Effector memory CD4-positive, alpha-beta T cell (primary cell): ENCODE measurements around the gene CD28.

Experiments used
- DNase-seq, 3 donors: peaks; one replicate each; pipeline ENCODE4 v3.0.0-alpha.2; 2020
- H3K27ac ChIP-seq: 2 replicates; pipeline ENCODE4 v1.7.0; 2013; ENCODE audit warnings: mild to moderate bottlenecking, low read length, moderate library complexity; ENCODE audit not compliant: insufficient read depth, poor library complexity, severe bottlenecking
- H3K27me3 ChIP-seq: replicated peaks from 2 replicates; pipeline ENCODE4 v1.7.0; 2013; ENCODE audit warnings: mild to moderate bottlenecking, low read length; ENCODE audit not compliant: insufficient read depth, control insufficient read depth, poor library complexity, severe bottlenecking
- H3K36me3 ChIP-seq: 2 replicates; pipeline ENCODE4 v1.7.0; 2013; ENCODE audit warnings: mild to moderate bottlenecking, low read length, moderate library complexity; ENCODE audit not compliant: control insufficient read depth, insufficient read depth
- H3K4me1 ChIP-seq: 2 replicates; pipeline ENCODE4 v1.7.0; 2013; ENCODE audit warnings: low read length, mild to moderate bottlenecking; ENCODE audit not compliant: control insufficient read depth, insufficient read depth, poor library complexity, severe bottlenecking
- H3K4me3 ChIP-seq: 2 replicates; pipeline ENCODE4 v1.7.0; 2013; ENCODE audit warnings: low read length, low read depth, mild to moderate bottlenecking; ENCODE audit not compliant: insufficient read depth, poor library complexity, severe bottlenecking
- H3K9me3 ChIP-seq: 2 replicates; pipeline ENCODE4 v1.7.0; 2013; ENCODE audit warnings: mild to moderate bottlenecking, low read length, moderate library complexity; ENCODE audit not compliant: control insufficient read depth

The CD28 gene

DNA sequence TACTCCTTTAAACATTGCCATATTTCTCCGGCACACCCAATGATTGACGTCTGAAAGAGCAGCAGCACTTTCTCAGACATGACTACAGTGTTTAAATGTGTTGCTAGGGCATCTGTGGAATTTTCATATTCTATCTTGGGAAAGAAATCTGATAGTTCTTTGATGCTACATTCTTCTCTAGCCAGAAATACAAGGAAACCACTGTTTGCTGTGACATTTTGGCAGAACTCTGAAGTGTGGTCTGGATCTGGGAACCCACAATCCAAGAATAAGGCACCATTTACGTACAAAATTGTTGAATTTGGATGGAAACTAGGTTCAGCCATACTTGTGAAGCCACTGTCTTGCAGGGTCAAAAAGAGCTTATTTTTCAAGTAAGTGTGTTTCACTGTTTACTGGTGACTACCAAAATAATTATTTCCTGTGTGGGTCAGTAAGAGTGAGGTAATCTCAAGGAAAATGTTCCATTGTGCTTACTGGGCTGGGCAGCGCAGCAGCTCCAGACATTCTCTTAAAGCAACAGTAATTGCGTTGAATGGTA, 21.3 kb upstream of the CD28 start:
- H3K4me1 ChIP-seq, result no peaks in the 10 kb centered on the region
- no peak for DNase-seq

DNA sequence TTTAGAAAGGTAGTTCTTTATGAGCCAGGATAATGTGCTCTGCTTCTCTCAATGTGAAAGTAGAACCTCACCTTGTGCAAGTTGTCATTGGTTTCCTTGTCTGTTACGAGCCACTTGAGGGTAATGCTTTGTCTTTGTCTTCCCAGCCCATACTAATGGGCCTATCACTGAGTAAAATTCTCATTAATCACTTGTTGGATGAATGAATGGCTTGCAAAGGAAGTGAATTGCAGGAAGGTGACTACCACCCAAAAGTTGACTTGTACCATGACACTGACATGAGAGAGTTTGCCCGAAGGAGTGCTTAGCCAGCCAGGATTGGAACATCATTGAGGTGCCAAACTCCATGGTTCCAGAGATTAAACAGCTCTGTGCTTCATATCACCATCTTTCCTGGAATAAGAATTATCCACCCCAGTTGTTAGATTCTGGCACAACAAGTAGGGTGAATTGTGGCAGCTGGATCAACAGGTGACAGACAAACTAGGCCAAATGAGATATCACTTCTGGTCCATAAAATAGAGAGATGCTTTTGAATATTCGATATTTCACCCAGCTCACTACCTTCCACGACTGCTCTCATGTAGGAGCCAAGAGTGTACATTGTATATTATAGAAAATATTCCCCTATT, 20.5 kb upstream of the CD28 start:
- no peaks in the 10 kb centered on the region for H3K4me1 ChIP-seq
- no peak for DNase-seq
- no peaks in the 10 kb centered on the region for H3K27me3 ChIP-seq
- H3K36me3 ChIP-seq, result no peaks in the 10 kb centered on the region
- H3K4me3 ChIP-seq, result no peak overlapping the region
- H3K9me3 ChIP-seq, result no peaks in the 10 kb centered on the region
- H3K27ac ChIP-seq, result no peak overlapping the region

More for the DNA sequence above, 21.3 kb upstream of the CD28 start:
- no peaks in the 10 kb centered on the region for H3K36me3 ChIP-seq
- no peaks in the 10 kb centered on the region for H3K9me3 ChIP-seq
- H3K4me3 ChIP-seq, result no peak overlapping the region
- no peak overlapping the region for H3K27ac ChIP-seq
- H3K27me3 ChIP-seq, result no peaks in the 10 kb centered on the region

DNA sequence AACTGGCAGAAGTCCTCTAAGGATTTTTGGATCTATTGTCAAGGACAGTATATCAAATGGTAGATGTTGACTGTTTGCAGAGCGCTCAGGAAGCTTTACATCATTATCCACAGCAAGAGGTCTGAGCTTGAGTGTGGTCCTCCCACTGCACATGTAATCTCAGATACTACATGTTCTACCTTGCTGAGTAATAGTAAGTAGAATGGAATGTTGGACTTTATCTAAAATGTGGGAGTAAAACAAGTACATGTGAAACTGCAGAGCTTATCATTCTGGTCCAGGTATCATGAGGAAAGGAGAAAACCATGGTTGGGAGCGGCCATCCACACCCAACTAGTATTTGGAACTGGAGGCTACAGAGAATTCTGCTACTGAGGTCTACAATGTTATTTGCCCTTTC, 19.3 kb upstream of the CD28 start:
- no peak for DNase-seq
- H3K36me3 ChIP-seq, result no peaks in the 10 kb centered on the region
- no peaks in the 10 kb centered on the region for H3K9me3 ChIP-seq
- no peaks in the 10 kb centered on the region for H3K4me1 ChIP-seq
- no peak overlapping the region for H3K27ac ChIP-seq
- H3K27me3 ChIP-seq, result no peaks in the 10 kb centered on the region
- H3K4me3 ChIP-seq, result no peak overlapping the region

DNA sequence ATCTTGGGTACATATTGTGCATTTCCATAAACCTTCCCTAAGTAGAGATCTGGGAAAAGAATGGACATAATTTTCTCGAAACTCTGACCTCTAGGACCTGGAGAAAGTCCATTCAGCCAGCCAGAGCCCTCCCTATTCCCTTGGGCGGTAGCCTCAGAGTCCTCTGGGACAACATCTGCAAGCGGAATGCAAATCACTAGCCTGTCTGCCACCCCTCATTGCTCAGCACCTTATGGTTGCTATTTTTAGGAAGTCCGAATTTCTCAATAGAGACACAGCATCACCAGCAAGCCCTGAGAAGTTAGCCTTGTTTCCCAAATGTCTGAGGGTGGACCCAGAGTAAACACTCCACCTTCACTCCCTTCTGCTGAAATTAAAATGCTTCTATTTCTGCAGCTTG, 17.6 kb upstream of the CD28 start:
- H3K27me3 ChIP-seq, result no peaks in the 10 kb centered on the region
- H3K4me3 ChIP-seq, result no peak overlapping the region
- no peaks in the 10 kb centered on the region for H3K4me1 ChIP-seq
- no peaks in the 10 kb centered on the region for H3K9me3 ChIP-seq
- no peak overlapping the region for H3K27ac ChIP-seq
- H3K36me3 ChIP-seq, result no peaks in the 10 kb centered on the region
- no peak for DNase-seq

DNA sequence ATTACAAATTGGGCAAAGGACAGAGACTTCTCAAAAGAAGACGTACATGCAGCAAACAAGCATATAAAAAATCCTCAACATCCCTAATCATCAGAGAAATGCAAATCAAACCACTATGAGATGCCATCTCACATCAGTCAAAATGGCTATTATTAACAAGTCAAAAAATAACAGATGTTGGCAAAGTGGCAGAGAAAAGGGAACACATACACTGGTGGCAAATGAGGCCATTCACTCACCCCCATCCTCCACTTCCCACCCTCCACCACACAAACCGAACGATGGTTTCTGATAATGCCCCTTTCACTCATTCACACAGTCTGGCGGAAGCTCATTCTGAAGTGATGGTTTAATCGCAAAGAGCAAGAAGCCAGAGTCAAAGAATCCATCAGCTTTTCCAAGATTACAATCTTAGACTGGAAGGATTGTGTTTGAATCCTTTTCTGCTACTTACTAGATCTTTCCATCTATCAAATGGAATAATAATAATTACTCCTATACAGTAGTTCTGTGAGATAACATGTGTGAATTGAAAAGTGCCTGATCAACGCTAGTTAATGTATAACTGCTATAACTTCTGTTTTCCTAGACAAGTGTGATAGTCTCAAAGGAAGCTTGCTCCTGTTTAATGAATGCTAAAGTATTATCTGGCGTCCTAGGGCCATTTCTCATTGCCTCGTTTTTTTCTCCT, 16.9 kb upstream of the CD28 start:
- Histone ChIP-seq H3K27ac (no peak overlapping the region), H3K9me3 (no peaks in the 10 kb centered on the region), H3K4me3 (no peak overlapping the region), H3K4me1 (no peaks in the 10 kb centered on the region), H3K27me3 (no peaks in the 10 kb centered on the region), H3K36me3 (no peaks in the 10 kb centered on the region)
- no peak for DNase-seq

DNA sequence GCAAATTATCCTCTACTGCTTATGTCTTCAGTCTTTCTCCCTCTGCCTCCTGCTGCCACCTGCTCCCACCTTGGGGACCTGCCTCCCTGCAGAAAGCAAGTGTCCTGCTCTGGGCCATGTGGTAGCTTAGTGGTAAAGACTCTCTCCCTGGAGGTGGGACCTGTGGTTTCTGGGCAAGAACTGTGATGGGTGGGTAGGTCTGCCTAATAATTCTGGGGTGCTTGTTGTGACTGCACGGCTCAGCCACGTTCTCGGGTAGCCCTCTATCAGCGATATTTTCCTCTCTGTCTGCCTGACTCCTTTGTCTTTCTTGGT, 16.4 kb upstream of the CD28 start:
- DNase-seq, result no peak
- Histone ChIP-seq H3K4me1 (no peaks in the 10 kb centered on the region), H3K27ac (no peak overlapping the region), H3K27me3 (no peaks in the 10 kb centered on the region), H3K4me3 (no peak overlapping the region), H3K9me3 (no peaks in the 10 kb centered on the region), H3K36me3 (no peaks in the 10 kb centered on the region)

DNA sequence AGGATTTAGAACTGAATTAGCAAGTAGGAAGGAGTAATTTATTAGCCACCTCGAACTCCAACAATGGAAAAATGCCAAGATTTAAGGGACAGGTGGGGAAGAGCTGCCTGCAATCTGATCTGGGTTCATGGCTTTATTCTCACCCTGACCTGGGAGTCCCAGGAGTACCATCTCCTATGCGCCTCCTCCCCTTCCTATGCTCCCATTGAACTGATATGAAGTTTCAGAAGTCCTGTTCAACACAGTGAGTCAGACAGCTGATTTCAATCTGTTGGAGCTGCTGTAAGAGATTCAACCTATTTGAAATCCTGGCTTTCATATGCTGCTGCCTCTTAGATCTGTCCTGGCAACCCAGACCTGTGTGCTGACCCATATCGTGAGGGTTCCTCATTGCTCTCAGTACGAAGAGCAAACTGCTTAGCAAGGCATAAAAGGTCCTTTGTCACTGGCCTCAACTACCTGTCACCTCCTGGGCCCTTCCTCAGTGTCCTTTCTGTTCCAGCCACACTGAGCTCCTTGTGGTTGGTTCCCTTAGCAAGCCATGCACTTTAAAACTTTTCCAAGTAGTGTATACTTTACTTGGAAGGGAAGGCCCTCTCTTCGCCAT, 15.9 kb upstream of the CD28 start:
- no peak for DNase-seq
- Histone ChIP-seq H3K4me3 (no peak overlapping the region), H3K9me3 (no peaks in the 10 kb centered on the region), H3K36me3 (no peaks in the 10 kb centered on the region), H3K4me1 (no peaks in the 10 kb centered on the region), H3K27ac (no peak overlapping the region), H3K27me3 (no peaks in the 10 kb centered on the region)

DNA sequence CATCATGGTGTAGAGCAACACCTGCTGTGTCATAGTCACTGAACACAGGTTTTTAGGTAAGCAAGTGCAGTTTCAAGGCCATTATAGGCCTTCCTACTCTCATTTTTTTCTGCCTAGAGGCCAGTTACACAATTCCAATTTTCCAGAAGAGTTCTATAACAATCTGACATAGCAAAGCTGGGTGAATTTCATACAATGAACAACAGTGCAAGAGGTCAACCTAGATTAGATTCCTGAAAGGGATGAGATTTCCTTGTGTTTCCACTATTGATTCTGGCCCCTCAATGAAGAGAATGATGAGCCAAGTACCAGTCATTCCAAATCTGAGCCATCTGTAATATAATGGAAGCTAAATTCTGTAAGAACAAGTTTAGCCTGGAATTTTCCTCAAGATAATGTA, 15.3 kb upstream of the CD28 start:
- no peaks in the 10 kb centered on the region for H3K4me1 ChIP-seq

DNA sequence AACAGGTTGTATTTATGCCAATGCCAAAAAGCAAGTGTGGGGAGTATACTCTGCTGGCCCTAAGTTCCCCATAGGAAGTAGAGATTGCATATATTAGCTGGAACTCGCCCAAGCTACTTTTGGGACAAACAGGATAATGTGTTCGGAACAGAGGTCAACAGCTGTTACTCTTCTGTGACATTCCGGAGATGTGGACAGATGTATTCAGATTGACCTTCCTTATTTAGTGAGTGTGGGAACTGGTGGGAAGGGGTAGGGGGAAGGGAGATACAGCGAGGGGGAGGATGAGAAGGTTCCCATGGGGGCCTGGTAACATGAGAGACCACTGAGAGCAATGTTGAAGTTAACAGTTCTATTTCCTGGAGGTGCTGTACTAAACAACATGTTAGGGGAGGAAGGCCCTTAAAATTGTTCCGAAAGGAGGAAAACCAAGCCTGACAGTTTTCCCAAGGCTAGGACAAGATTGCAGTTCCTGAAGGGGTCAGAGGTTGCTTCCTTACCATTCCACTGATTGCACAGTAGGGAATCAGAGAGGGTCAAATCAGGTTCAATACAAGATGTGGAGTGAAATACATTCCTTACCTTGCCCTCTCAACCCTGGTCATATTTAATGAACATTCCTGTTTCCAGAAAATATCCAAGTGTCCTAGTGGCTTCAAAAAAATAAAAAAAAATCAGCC, 14.3 kb upstream of the CD28 start:
- H3K9me3 ChIP-seq, result no peaks in the 10 kb centered on the region
- no peak overlapping the region for H3K4me3 ChIP-seq
- H3K27ac ChIP-seq, result no peak overlapping the region
- no peaks in the 10 kb centered on the region for H3K27me3 ChIP-seq
- no peaks in the 10 kb centered on the region for H3K36me3 ChIP-seq
- DNase-seq, result no peak
- H3K4me1 ChIP-seq, result no peaks in the 10 kb centered on the region

More for the DNA sequence above, 15.3 kb upstream of the CD28 start:
- Histone ChIP-seq H3K4me3 (no peak overlapping the region), H3K36me3 (no peaks in the 10 kb centered on the region), H3K9me3 (no peaks in the 10 kb centered on the region), H3K27ac (no peak overlapping the region), H3K27me3 (no peaks in the 10 kb centered on the region)
- no peak for DNase-seq
